ENCODE measurements around the gene HEATR5A. TPM values are rescaled to one million over a fixed set of nuclear protein-coding genes. Genes with fewer than 3 reads are reported as not detected.

The HEATR5A gene
- total and polyA plus RNA-seq, 2 of the 13 experiments (the other 11 are each of a cell fraction or from before 2014, with no cell fraction given): 36.4 to 105 TPM

- TF ChIP-seq HMGXB4 (CRISPR knock-in tag; IDR thresholded peaks at IDR 0.05; ENCODE audit: borderline replicate concordance in 1 of 2, low read depth in 1 of 2) (peak; percentile 82 to 98), ZNF652 (CRISPR knock-in tag; IDR thresholded peaks at IDR 0.05; ENCODE audit: borderline replicate concordance, low read depth) (peak; percentile 55; the same call in 1 of the 2 replicates), BORCS8-MEF2B (CRISPR knock-in tag; IDR thresholded peaks at IDR 0.05) (peak; percentile 97), ZNF264 (CRISPR knock-in tag; IDR thresholded peaks at IDR 0.05) (peak; percentile 29; the same call in 1 of the 2 replicates), ZNF788 (CRISPR knock-in tag; IDR thresholded peaks at IDR 0.05; ENCODE audit: borderline replicate concordance) (peak; percentile 96), ADNP (CRISPR knock-in tag; IDR thresholded peaks at IDR 0.05) (peak; percentile 80; the same call in 1 of the 2 replicates), ZBTB21 (CRISPR knock-in tag; IDR thresholded peaks at IDR 0.05) (no peak), SRSF1 (optimal IDR thresholded peaks at IDR 0.05; ENCODE audit: low read depth, low read length) (no peak), ZNF691 (CRISPR knock-in tag; IDR thresholded peaks at IDR 0.05; ENCODE audit: borderline replicate concordance, low read depth) (peak; percentile 96), ZNF605 (CRISPR knock-in tag; IDR thresholded peaks at IDR 0.05) (peak; percentile 97), ZNF83 (CRISPR knock-in tag; IDR thresholded peaks at IDR 0.05; ENCODE audit: borderline replicate concordance) (peak; percentile 87; the same call in 1 of the 2 replicates), SMC3 (IDR thresholded peaks at IDR 0.05; ENCODE audit: low read length) (peak; percentile 91), ZNF574 (CRISPR knock-in tag; IDR thresholded peaks at IDR 0.05) (peak; percentile 81), SMAD9 (CRISPR knock-in tag; IDR thresholded peaks at IDR 0.05) (peak; percentile 92), ZNF883 (CRISPR knock-in tag; IDR thresholded peaks at IDR 0.05; ENCODE audit: not compliant biosample characterization) (peak; percentile 98), BRF2 (CRISPR knock-in tag; IDR thresholded peaks at IDR 0.05) (peak; percentile 91; the same call in 1 of the 2 replicates), ZNF616 (CRISPR knock-in tag; IDR thresholded peaks at IDR 0.05; ENCODE audit: low read depth) (peak; percentile 90; the same call in 1 of the 2 replicates), RFX3 (CRISPR knock-in tag; IDR thresholded peaks at IDR 0.05) (no peak), FOXP1 (IDR thresholded peaks at IDR 0.05) (no peak), FOXP1 (CRISPR knock-in tag; IDR thresholded peaks at IDR 0.05) (peak; percentile 12; the same call in 1 of the 2 replicates), MAF1 (CRISPR knock-in tag; IDR thresholded peaks at IDR 0.05; ENCODE audit: borderline replicate concordance) (no peak), SETDB1 (CRISPR knock-in tag; IDR thresholded peaks at IDR 0.05; ENCODE audit: borderline replicate concordance) (no peak), MAZ (IDR thresholded peaks at IDR 0.05; ENCODE audit: borderline replicate concordance, low read depth, low read length) (peak; percentile 85), MAZ (CRISPR knock-in tag; IDR thresholded peaks at IDR 0.05; ENCODE audit: low read depth) (peak; percentile 95)
These were observed 133.7 kb downstream of the HEATR5A start (continued) for GRCh38 chr14:31286456-31287293.
